AG04450 (cell line): ENCODE results near the gene ABR. TPM values are rescaled to one million over a fixed set of nuclear protein-coding genes. Genes with fewer than 3 reads are reported as not detected.

ENCODE experiments used
- CTCF ChIA-PET: fragments of 300-600, 350-600 bp; formaldehyde crosslinking; extraction: SDS; loops from one replicate; lab custom pipeline; 2022; ENCODE audit warnings: antibody characterized with exemption, inconsistent platforms; lab: Charles Lee
- POLR2A ChIA-PET: fragments of 350-600 bp; formaldehyde crosslinking; extraction: SDS; loops from one replicate; lab custom pipeline; 2021; ENCODE audit warnings: antibody characterized with exemption, inconsistent platforms; lab: Yijun Ruan, JAX
- DNase-seq: peaks from one replicate; pipeline ENCODE4 v3.0.0-alpha.2; 2011; ENCODE audit warnings: low read depth, low spot score
- H3K27ac ChIP-seq: one replicate; pipeline ENCODE4 v1.5.1; 2012; ENCODE audit warnings: low read depth, low read length, control low read depth
- H3K27me3 ChIP-seq: one replicate; pipeline ENCODE4 v1.6.0; 2012; ENCODE audit warnings: low read length; ENCODE audit not compliant: control insufficient read depth, insufficient read depth
- H3K4me3 ChIP-seq: 2 replicates; pipeline ENCODE4 v1.5.1; 2011; ENCODE audit warnings: mild to moderate bottlenecking, low read depth, low read length, control low read depth
- H3K9me3 ChIP-seq: 2 replicates; pipeline ENCODE4 v1.5.1; 2012; ENCODE audit warnings: low read length; ENCODE audit not compliant: control insufficient read depth, insufficient read depth
- polyA plus RNA-seq: library from polyadenylated mRNA; depleted of rRNA; stranded (reverse); fragments of >200 nt; gene quantifications from 2 replicates; pipeline ENCODE4 v1.2.3, GENCODE V29; 2011
- TF ChIP-seq, protein P1 (sequence below): IDR thresholded peaks from 2 replicates; pipeline ENCODE4 v1.5.1; 2011; ENCODE audit warnings: low read depth, low read length, control low read depth, inconsistent platforms

The ABR gene
- polyA plus RNA-seq, 1 experiment, result 64.3 TPM

DNA sequence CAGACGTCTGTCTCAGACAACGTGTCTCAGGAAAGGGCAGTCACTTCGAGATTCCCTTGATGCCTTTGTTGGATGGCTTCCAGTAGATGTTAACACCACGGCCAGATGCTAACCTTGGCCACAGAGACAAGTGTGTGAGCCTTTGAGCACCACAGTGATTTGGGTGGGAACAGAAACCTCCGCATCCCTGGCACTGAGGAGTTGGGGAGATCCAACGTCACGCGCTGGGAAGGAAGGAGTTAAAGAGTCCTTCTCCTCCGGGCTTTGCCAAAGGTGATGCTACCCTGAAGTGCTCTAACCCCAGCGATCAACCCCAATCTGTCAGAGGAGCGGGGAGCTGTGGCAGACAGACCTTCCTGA lies 3.0 kb upstream of the ABR start:
- TF ChIP-seq, protein P1, sequence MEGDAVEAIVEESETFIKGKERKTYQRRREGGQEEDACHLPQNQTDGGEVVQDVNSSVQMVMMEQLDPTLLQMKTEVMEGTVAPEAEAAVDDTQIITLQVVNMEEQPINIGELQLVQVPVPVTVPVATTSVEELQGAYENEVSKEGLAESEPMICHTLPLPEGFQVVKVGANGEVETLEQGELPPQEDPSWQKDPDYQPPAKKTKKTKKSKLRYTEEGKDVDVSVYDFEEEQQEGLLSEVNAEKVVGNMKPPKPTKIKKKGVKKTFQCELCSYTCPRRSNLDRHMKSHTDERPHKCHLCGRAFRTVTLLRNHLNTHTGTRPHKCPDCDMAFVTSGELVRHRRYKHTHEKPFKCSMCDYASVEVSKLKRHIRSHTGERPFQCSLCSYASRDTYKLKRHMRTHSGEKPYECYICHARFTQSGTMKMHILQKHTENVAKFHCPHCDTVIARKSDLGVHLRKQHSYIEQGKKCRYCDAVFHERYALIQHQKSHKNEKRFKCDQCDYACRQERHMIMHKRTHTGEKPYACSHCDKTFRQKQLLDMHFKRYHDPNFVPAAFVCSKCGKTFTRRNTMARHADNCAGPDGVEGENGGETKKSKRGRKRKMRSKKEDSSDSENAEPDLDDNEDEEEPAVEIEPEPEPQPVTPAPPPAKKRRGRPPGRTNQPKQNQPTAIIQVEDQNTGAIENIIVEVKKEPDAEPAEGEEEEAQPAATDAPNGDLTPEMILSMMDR, result no peak
- no peaks in the 10 kb centered on the region for H3K27me3 ChIP-seq
- no peak overlapping the region for H3K27ac ChIP-seq
- ChIA-PET CTCF (interaction anchor here (2.6 kb wide), 1 partner anchor 60 kb away, joined by 11 read pairs; no protein-coding TSS in a partner anchor), POLR2A (no interaction called here)
- no peaks in the 10 kb centered on the region; the same call in 1 of the 2 replicates for H3K9me3 ChIP-seq
- H3K4me3 ChIP-seq, result no peak overlapping the region
- no peak for DNase-seq

DNA sequence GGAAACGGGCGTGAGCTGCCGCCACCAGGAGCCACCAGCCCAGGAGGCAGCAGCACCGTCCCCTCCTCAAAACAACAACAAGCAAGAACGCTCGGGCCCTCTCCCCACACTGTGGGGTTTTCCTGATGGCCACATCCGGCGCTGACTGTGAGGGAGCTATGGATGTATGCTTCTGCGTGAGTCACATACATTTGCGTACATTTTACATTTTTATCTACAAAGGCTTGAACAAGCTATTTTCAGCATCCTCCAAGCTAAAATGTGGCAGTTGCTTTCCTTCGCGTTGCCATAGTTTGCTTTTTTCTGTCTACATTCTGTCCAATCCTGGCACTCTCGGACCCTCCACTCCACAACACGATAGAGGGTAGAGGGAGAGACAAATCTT lies 2.0 kb upstream of the ABR start:
- ChIA-PET CTCF (interaction anchor here (1.2 kb wide), 1 partner anchor 59 kb away, joined by 7 read pairs; no protein-coding TSS in a partner anchor), POLR2A (interaction anchor here (0.8 kb wide), 1 partner anchor 40 kb away, joined by 5 read pairs; no protein-coding TSS in a partner anchor)
- no peak for DNase-seq
- H3K9me3 ChIP-seq, result no peaks in the 10 kb centered on the region; the same call in 1 of the 2 replicates
- TF ChIP-seq, protein P1, result no peak
- peak overlapping the region; percentile 87 for H3K27ac ChIP-seq
- H3K4me3 ChIP-seq, result no peak overlapping the region
- H3K27me3 ChIP-seq, result no peaks in the 10 kb centered on the region

DNA sequence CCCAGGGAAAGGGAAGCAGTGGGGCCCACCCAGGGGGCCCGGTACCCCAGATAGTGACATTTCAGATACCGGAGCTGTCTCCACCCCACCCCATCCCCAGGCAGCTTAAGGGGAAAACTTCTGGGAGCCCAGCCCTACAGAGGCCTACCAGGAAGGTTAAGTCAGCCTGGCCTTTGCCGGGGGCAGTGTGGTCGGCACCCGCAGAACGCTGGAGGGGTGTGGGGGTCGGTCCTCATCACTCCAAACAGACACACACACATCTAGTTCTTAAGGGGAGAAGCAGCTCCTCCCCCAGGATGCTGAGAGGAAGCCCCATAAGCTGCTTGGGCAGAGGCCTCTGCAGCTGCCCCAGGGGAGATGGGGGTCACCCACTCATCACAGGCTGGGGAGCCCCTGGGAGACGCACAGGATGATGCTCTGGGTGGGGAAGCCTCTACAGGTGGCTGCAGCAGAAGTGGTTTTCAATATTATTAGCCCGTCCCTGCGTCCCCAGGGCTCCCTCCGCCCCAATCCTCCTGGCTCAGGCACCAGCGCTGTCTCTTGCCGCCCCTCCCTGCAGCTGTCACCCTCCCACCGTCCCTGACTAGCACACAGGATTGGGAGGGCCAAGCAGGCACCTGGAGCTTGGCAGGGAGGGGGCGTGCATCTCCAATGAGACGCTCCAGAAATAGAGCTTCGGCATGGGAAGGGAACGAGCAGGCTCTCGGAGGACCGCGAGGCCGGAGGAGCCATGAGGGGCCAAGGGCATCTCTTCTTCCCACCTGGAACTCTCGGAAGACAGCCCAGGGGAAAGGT lies 1.4 kb upstream of the ABR start:
- DNase-seq, result no peak
- H3K4me3 ChIP-seq, result no peak overlapping the region
- H3K27ac ChIP-seq, result peak overlapping the region; percentile 87
- TF ChIP-seq, protein P1, result no peak
- no peaks in the 10 kb centered on the region for H3K27me3 ChIP-seq
- ChIA-PET POLR2A (interaction anchor here (0.8 kb wide), 1 partner anchor 40 kb away, joined by 5 read pairs; no protein-coding TSS in a partner anchor), CTCF (interaction anchor here (1.2 kb wide), 1 partner anchor 59 kb away, joined by 7 read pairs; no protein-coding TSS in a partner anchor)
- H3K9me3 ChIP-seq, result no peaks in the 10 kb centered on the region

DNA sequence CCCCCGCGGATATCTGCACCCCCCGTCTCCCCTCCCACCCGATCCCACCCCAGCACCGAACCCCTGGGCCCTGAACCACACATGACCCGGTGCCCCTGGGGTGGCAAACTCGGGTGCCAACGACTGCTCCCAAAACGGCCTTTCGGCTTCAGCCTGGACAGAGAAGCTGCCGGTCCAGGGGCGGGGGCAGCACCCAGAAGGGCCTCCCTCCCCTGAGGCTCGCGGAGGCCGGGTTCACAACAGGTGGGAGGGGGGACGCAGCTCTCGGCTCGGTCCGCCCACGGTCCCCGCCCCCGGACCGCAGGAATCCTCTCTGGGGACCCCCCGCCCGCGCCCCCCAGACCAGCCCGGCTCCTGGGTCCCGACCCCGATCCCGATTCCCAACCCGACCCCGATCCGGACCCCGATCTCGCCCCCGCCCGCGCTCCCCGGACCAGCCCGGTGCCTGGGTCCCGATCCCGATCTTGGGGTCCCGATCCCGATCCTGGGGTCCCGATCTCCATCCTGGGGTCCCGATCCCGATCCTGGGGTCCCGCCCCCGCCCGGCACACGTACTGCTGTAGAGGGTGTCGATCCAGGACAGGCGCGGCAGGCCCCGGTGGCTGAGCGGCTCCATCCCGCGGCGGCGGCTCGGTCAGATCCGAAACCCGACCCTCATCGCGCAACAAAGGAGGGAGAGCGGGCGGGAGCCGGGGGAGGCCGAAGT lies 516 bp downstream of the ABR start:
- no peak for DNase-seq
- H3K9me3 ChIP-seq, result no peaks in the 10 kb centered on the region
- H3K27me3 ChIP-seq, result no peaks in the 10 kb centered on the region
- H3K4me3 ChIP-seq, result peak overlapping the region; percentile 81
- H3K27ac ChIP-seq, result no peak overlapping the region
- TF ChIP-seq, protein P1, result no peak
- ChIA-PET POLR2A (interaction anchor here (0.7 kb wide), 1 partner anchor 10 kb away, joined by 3 read pairs; no protein-coding TSS in a partner anchor), CTCF (interaction anchor here (1.3 kb wide), 1 partner anchor 8 kb away, joined by 9 read pairs; no protein-coding TSS in a partner anchor)
